SK-N-SH treated with all-trans-retinoic acid at 6 μM for 48 hours (cell line): ENCODE data around the gene DENND5B.

Experiments
- CSRNP3 ChIP-seq: fragments of 250-450 bp; sonication (Bioruptor Pico); IDR thresholded peaks from 2 replicates; pipeline ENCODE4 v1.5.1; 2021; ENCODE audit warnings: mild to moderate bottlenecking, moderate library complexity
- PATZ1 ChIP-seq: fragments of 250-450 bp; sonication (Bioruptor Pico); IDR thresholded peaks from 2 replicates; pipeline ENCODE4 v1.8.0; 2020; ENCODE audit warnings: mild to moderate bottlenecking, moderate library complexity, borderline replicate concordance
- POU6F1 ChIP-seq: fragments of 250-450 bp; sonication (Bioruptor Pico); IDR thresholded peaks from 2 replicates; pipeline ENCODE4 v1.8.0; 2021; ENCODE audit warnings: low read depth, mild to moderate bottlenecking, moderate library complexity, borderline replicate concordance
- RARB ChIP-seq: fragments of 250-450 bp; sonication (Bioruptor Pico); IDR thresholded peaks from 2 replicates; pipeline ENCODE4 v1.8.0; 2021; ENCODE audit warnings: mild to moderate bottlenecking, moderate library complexity
- TSHZ2 ChIP-seq: fragments of 250-450 bp; sonication (Bioruptor Pico); IDR thresholded peaks from 2 replicates; pipeline ENCODE4 v1.5.0; 2020; ENCODE audit warnings: mild to moderate bottlenecking, moderate library complexity

GRCh38 chr12:31582155-31582554 lies 8.8 kb downstream of the DENND5B start:
- TF ChIP-seq RARB (CRISPR knock-in tag) (no peak), CSRNP3 (CRISPR knock-in tag) (no peak), POU6F1 (CRISPR knock-in tag) (no peak), PATZ1 (CRISPR knock-in tag) (no peak), TSHZ2 (no peak)
